Renal cortex interstitium (tissue), 11 donors: ENCODE data around the gene UGT1A3. TPM values are rescaled to one million over a fixed set of nuclear protein-coding genes. Genes with fewer than 3 reads are reported as not detected.
"Not testable (repeated sequence)": the region's sequence is repeated elsewhere in the genome, so short reads cannot be mapped to it uniquely, and the experiment has no call there.

Source experiments
- DNase-seq, 11 donors: peaks; one replicate each; pipeline ENCODE4 v3.0.0-alpha.2; 2013; ENCODE audit warnings: low read depth in 9 of 11, low spot score in 4 of 11; ENCODE audit errors: extremely low read depth in 1 of 11
- polyA plus RNA-seq, 3 donors: library from polyadenylated mRNA; unstranded; fragments of 120-200 nt; gene quantifications; one replicate each; pipeline ENCODE4 v1.2.1, GENCODE V29; 2013; ENCODE audit not compliant: insufficient read length in 3 of 3

UGT1A3 gene
- polyA plus RNA-seq, 3 donors: not detected

DNA sequence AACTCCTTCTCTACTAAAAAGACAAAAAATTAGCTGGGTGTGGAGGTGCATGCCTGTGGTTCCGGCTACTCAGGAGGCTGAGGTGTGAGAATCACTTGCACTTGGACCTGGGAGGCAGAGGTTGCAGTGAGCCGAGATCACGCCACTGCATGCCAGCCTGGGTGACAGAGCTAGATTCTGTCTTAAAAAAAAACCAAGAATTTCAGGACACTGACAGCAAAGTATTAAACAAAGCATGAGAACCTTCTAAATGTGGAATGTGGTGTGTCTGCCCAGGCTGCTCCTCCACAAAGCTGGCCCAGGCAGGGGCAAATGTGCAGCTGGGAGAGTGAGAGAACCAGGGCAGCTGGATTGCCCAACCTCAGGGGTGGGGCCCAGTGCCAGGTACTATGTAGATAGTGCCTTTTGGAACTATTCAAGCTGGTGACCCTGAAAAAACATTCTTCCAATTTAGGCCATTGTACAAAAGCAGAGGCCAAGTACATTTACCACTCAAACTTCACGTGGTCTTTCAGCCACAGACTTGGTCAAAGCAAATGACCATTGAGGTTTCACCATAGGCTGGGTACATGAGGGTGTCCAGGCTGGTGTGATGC is 22.8 kb upstream of the UGT1A3 start:
- DNase-seq: no peak

DNA sequence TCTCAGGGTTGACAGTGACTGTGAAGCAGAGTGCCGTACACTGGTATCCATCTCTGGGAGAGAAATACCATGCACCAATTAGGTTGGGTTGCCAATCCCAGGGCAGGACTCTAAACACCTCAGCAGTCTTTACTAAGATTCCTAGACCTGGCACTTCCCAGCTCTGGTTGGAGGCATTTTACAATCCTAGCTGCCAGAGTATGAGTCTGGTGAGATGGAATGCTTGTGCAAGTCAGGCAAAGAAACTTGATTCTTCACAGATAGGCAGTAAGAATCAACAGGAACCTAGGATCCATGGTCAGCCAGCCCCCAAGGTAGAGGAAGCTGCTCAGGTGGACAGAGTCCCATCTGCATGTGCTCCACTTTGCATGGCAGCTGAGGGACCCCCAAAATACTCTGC is 22.1 kb upstream of the UGT1A3 start:
- DNase-seq: no peak

DNA sequence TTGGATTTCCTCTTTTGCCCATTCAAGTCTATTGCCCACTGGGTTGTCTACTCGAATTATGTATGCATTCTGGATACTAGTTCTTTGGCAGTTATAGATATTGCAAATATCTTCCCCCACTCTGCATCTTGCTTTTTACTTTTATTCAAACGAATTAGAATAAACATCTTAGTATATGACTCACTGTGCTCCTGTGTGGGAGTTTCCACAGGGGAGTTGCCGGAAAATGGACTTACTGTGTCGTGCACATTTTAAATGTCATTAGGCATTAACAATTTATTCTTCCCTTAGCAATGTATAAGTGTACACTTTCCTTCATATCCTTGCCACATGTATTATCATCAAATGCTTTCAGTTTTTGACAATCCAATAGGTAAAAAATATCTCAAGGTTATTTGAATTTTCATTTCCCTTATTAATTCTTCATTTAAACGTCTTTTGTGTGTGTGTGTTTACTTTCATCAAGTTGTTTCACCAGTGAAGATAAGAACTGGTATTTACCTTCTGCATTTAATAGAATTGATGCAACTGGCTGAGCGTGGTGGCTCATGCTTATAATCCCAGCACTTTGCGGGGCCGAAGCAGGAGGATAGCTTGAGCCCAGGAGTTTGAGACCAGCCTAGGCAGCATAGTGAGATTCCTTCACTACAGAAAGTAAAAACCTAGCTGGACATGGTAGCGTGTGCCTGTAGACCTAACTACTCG is 20.8 kb upstream of the UGT1A3 start:
- no peak for DNase-seq

DNA sequence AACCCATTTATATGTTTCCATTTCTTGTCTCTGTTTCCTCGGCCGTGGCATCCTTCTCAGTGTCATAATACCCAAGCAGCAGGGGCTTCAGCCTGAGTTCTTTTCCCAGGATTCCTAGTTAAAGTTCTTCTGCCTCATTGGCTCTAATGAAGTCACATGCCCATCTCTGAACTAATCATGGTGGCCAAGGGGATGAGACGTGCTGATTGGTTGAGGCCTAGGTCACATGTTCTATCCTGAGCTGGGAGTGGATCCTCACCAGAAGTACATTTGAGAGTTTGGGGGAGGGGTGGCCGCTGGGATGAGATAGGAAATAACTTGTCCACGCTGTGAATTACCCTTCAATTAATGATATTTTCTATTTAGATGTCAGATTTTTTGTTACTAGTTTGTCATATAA is 19.9 kb upstream of the UGT1A3 start:
- no peak for DNase-seq

DNA sequence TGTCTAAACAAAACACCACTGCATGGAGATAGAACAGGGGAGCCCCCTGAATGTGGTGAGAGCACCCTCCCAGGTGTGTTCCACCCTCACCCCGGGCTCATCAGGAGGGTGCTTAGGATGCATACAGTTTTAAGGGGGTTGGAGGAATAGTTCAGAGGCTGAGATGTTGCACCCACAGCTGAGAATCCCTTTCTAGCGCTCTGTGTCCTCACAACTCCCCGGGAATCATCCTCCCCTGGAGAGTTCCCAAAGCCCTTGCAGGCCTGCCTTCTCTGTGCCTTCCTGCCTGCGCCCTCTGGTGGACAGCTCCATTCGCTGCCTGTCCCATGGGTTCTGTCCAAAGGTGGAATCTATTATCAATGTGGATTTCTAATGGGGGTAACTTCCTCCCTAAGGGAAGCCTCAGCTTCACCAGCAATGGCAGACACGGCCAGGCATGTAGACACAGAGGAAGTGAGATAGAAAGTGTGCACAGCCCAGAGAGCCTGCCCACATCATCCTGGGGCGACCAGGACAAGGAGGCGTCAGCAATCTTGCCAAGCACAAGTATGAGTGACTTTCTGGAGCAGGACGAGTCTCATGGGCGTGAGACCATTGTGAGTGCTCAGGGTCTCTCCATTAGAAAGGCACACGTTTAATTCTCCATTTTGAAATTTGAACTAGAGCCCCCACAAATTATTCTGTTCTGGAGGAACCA is 17.4 kb upstream of the UGT1A3 start:
- peak; percentile 33 to 70 (median 53) for DNase-seq

DNA sequence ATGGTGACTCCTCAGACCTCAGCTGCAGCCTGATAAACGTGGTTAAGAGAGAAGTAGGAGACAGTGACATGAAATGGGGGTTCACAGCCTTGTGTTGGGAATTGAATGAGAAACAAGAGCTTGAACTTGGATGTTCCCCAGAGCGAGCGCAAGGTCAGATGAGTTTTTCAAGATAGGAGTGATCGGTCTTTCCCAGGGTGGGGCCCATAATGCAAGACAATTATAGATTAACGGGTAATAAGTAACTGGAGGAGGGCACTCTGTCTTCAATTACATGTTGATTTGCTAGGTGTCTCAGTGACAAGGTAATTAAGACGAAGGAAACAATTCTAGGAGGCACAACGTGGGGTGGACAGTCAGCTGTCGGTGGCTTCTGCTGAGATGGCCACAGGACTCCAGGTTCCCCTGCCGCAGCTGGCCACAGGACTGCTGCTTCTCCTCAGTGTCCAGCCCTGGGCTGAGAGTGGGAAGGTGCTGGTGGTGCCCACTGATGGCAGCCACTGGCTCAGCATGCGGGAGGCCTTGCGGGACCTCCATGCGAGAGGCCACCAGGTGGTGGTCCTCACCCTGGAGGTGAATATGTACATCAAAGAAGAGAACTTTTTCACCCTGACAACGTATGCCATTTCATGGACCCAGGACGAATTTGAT is 16.1 kb upstream of the UGT1A3 start, which contains the start of gene UGT1A5:
UGT1A5 (plus strand) TSS at position 297 of the 651 bp plus-strand sequence; CDS start at position 382, 85 bp downstream.
- no peak for DNase-seq

DNA sequence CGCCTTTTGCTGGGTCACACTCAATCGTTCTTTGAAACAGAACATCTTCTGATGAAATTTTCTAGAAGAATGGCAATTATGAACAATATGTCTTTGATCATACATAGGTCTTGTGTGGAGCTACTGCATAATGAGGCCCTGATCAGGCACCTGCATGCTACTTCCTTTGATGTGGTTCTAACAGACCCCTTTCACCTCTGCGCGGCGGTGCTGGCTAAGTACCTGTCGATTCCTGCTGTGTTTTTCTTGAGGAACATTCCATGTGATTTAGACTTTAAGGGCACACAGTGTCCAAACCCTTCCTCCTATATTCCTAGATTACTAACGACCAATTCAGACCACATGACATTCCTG is 15.6 kb upstream of the UGT1A3 start:
- no peak for DNase-seq

DNA sequence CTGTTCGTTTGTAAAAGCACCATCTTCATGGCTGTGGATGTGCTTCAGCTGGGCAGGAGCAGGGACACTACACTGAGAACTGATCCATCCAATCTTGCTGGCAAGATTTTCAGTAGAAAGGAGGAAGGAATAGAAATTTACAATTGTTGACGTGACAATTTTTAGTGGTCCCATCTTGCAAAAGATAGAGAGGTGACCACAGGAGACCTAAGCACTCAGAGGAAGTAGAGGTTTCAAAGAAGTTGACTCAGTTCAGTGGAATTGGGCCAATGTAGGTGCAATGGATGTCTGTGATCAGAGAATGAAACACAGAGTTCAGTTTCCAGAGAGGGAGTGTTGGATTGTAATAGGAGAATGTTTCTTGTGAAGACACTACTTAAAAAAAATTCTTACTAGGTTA is 14.7 kb upstream of the UGT1A3 start:
- DNase-seq: no peak

DNA sequence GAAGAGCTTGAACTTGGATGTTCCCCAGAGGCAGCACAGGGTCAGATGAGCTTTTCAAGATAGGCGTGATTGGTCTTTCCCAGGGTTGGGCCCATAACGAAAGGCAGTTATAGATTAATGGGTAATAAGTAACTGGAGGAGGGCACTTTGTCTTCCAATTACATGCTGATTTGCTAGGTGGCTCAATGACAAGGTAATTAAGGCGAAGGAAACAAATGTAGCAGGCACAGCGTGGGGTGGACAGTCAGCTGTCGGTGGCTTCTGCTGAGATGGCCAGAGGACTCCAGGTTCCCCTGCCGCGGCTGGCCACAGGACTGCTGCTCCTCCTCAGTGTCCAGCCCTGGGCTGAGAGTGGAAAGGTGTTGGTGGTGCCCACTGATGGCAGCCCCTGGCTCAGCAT is 10.3 kb upstream of the UGT1A3 start, which contains the start of gene UGT1A4:
UGT1A4 (plus strand) TSS at position 185 of the 400 bp plus-strand sequence; CDS start at position 270, 85 bp downstream.
- DNase-seq: no peak

DNA sequence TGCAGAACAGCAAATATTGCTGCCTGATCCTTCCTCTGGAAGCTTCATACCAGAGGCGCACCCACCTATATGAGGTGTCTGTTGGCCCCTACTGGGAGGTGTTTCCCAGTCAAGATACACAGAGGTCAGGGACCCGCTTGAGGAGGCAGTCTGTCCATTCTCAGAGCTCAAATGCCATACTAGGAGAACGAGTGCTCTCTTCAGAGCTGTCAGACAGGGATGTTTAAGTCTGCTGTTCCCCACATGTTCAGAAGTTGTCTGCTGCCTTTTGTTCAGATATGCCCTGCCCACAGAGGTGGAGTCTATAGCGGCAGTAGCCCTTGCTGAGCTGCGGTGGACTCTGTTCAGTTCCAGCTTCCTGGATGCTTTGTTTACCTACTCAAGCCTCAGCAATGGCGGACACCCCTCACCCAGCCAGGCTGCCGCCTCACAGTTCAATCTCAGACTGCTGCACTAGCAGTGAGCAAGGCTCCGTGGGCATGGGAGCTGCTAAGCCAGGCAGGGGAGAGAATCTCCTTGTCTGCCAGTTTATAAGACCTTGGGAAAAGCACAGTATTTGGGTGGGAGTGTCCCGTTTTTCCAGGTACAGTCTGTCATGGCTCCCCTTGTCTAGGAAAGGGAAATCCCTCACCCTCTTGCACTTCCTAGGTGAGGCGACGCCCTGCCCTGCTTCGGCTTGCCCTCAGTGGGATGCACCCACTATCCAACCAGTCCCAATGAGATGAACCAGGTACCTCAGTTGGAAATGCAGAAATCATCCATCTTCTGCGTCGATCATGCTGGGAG is 8.2 kb downstream of the UGT1A3 start:
- DNase-seq: not testable (repeated sequence)

DNA sequence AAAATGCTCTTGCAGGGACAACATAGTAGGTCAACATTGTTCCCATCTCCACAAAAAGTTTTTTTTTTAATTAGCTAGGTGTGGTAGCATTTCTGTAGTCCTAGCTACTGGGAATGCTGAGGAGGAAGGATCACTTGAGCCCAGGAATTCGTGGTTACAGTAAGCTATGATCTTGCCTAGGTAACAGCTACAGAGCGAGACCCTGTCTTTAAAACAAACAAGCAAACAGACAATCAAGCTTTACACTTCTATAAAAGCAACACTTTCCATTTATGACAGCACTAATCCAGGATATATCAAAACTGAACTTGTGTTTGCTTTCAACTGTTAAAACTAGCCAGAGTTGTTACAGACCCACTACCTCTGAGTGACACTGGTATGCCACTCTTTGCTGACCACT is 12.0 kb downstream of the UGT1A3 start:
- no peak for DNase-seq

DNA sequence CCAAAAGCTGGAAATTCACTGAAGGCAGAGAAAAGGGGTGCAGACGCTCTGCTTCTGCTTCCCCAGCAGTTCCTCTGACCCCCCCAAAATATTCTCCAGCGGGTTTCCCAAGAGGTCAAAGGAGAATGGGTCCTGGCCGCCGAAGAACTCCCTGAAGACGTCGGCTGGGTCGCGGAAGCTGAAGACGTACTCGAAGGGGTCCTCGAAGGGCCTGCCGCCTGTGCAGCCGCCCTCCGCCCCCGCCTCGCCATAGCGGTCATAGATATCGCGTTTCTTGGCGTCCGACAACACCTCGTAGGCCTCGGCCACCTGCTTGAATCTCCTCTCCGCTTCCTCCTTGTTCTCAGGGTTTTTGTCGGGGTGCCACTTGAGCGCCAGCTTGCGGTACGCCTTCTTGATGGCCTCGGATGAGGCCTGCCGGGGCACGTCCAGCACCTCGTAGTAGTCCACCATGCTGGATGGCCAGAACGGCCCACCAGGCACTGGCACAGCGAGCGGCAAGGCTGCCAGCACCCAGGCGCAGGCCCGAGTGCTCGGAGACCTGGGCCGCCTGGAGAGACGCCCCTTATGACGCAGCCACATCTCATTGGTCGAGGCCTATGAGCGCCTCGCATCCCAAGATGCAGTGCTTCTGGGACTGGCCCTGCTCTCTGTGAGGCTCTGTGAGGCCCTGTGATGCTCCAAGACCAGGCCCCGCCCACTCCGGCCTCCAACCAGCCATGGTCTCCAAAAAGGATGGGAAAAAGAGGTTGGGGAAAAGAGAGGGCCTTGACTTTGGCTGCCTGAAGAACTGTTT is 14.8 kb downstream of the UGT1A3 start:
- DNase-seq: no peak

DNA sequence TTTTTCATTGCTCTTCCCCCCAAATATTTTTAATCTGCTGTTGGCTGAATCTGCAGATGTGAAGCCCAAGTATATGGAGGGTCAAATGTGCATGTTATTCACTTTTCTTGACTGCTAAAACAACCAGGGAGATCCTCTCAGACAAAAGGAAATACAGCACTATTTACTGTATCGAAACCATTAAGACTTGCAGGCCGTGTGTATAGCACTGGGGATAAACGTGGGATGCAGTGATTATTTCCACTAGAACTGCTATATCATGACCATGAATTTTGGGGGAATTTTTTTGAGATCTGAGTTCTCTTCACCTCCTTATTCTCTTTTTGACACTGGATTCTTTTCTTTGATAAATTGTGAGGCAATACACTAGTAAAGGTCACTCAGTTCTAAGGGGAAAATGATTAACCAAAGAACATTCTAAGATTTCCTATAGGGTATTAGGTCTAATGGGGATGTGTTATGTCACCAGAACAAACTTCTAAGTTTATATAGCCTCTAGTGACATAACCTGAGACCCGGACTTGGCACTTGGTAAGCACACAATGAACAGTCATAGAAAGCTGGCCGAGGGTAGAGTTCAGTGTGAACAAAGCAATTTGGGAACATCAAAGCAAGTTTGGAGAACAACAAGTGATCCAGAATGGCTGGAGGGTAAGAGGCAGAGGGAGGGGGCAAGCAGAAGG is 16.4 kb downstream of the UGT1A3 start:
- no peak for DNase-seq

DNA sequence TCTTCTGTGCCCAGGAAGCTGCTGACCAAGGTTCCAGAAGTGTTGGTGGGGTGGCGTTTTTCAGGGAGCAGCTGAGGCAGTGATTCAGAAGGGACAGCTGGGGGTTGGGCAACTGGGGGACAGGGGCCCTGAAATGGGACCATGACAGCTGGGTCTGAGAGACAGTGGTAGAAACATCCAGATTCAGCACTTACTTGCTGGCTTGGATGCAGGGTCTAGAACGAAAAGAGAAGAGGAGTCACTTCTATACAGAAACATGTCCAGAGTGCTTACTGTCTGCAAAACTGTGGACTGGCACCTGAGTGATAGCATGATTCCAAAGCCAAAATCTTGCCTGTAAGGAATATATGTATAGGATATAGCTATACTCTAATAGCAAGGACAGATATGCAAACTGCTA is 17.0 kb downstream of the UGT1A3 start:
- not testable (repeated sequence) for DNase-seq

DNA sequence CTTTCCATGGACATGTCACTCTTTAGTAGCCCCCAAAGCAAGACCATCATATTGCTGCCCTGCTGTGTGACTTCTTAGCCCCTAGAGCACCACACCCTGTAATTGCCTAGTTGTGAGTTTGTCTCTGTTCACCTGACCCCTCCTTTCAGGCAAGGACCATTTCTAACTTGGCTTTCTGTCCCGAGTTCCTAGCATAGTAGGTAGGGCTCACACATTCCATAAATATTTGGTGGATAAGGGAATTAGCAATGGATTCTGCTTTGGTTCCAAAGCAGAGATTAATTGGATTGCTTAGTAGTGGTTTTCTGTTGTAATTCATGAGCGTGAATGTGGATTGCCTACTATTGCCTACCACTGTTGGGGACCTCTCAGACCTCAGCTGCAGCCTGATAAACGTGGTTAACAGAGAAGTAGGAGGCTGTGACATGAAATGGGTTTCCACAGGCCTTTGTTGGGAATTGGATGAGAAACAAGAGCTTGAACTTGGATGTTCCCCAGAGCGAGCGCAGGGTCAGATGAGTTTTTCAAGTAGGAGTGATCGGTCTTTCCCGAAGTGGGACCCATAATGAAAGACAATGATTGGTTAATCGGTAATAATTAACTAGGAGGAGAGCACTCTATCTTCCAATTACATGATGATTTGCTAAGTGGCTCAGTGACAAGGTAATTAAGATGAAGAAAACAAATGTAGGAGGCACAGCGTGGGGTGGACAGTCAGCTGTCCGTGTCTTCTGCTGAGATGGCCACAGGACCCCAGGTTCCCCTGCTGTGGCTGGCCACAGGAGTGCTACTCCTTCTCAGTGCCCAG is 17.8 kb downstream of the UGT1A3 start:
- no peak for DNase-seq

DNA sequence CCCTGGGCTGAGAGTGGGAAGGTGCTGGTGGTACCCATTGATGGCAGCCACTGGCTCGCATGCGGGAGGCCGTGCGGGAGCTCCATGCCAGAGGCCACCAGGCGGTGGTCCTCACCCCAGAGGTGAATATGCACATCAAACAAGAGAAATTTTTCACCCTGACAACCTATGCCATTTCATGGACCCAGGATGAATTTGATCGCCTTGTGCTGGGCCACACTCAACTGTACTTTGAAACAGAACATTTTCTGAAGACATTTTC is 18.4 kb downstream of the UGT1A3 start:
- no peak for DNase-seq

DNA sequence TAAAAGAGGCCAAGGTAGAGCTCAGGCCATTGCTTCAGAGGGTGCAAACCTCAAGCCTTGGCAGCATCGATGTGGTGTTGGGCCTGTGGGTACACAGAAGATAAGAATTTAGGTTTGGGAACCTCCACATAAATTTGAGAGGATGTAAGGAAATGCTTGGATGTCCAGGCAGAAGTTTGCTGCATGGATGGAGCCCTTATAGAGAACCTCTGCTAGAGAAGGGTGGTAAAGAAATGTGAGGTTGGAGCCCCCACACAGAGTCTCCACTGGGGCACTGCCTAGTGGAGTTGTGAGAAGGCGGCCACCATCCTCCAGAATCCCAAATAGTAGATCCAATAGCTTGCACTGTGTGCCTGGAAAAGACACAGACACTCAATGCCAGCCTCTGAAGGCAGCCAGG is 21.8 kb downstream of the UGT1A3 start:
- DNase-seq: not testable (repeated sequence)
